ENCODE results near the gene LDB1. TPM values are rescaled to one million over a fixed set of nuclear protein-coding genes. Genes with fewer than 3 reads are reported as not detected.

LDB1 gene
- total RNA-seq, 2 experiments from 2014 or later, result 116 to 117 TPM

- POLR2A ChIA-PET, result no interaction called here
- peaks cover 91% of the 10 kb centered on the region for H3K36me3 Mint-ChIP-seq (ENCODE audit: low read depth)
Observed at GRCh38 chr10:102159831-102160230, 39.7 kb upstream of the LDB1 start.

DNA sequence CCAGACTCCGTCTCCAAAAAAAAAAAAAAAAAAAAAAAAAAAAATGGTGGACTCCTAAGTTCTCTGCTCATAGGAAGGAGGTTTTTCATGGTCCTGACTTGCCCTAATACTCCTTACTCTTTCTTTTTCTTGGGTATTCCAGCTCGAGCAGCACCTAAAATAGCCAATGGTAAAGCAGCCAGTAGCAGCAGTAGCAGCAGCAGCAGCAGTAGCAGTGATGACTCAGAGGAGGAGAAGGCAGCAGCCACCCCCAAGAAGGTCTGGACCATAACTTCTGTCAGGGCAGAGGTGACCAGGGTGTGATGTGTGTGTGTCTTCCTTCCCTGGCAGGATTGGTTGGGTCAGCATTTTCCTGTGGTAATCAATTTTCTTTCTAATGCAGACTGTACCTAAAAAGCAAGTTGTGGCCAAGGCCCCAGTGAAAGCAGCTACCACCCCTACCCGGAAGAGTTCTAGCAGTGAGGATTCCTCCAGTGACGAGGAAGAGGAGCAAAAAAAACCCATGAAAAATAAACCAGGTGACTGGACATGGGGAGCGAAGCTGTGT lies 39.0 kb upstream of the LDB1 start:
- H3K27me3 ChIP-seq (ENCODE audit: control insufficient read depth in 1 of 2, insufficient read depth in 2 of 2, low read length in 2 of 2), result no peaks in the 10 kb centered on the region
- H3K27ac ChIP-seq (ENCODE audit: low read depth in 1 of 2, low read length in 2 of 2), result no peak overlapping the region
- ChIA-PET CTCF (interaction anchor here (0.7 to 3.8 kb wide), 2 partner anchors 10 to 27 kb away, joined by 4 to 13 read pairs; no protein-coding TSS in a partner anchor), POLR2A (no interaction called here)
- no peaks in the 10 kb centered on the region for H3K27me3 Mint-ChIP-seq
- H3K4me1 Mint-ChIP-seq (ENCODE audit: low read depth), result peaks cover 26% of the 10 kb centered on the region
- peaks cover 89% of the 10 kb centered on the region for H3K36me3 Mint-ChIP-seq (ENCODE audit: low read depth)
- ATAC-seq (ENCODE audit: poor library complexity) (no peak), DNase-seq (no peak)
- TF ChIP-seq CTCF (IDR thresholded peaks at IDR 0.05), result no peak
- no peak overlapping the region for H3K27ac Mint-ChIP-seq
- H3K9me3 ChIP-seq (ENCODE audit: control insufficient read depth in 1 of 2, insufficient read depth in 1 of 2, low read length in 2 of 2), result no peaks in the 10 kb centered on the region
- H3K4me3 ChIP-seq (ENCODE audit: low read length), result no peak overlapping the region
- no peak overlapping the region for H3K4me3 Mint-ChIP-seq
- peaks cover 19% of the 10 kb centered on the region for H3K4me1 ChIP-seq (ENCODE audit: insufficient read depth, low read length)
- intact Hi-C loops (cut with DNase I, micrococcal nuclease), result loop anchor here in 1 of 2 experiments (10.0 kb wide), 1 partner anchor 556 kb away; the partner anchor contains the start of genes ARL3 and SFXN2
- H3K36me3 ChIP-seq (ENCODE audit: insufficient read depth, low read length), result peaks cover 90% of the 10 kb centered on the region
- H3K9me3 Mint-ChIP-seq, result no peaks in the 10 kb centered on the region

More at GRCh38 chr10:102159831-102160230, 39.7 kb upstream of the LDB1 start:
- ATAC-seq (ENCODE audit: poor library complexity) (no peak), DNase-seq (no peak)
- no peaks in the 10 kb centered on the region for H3K9me3 ChIP-seq (ENCODE audit: control insufficient read depth in 1 of 2, insufficient read depth in 1 of 2, low read length in 2 of 2)
- CTCF ChIA-PET, result interaction anchor here (1.5 to 3.8 kb wide), 2 partner anchors 8 to 9 kb away, joined by 4 to 13 read pairs; partner anchors contain the start of gene NOLC1
- H3K4me1 Mint-ChIP-seq (ENCODE audit: low read depth), result peaks cover 19% of the 10 kb centered on the region
- H3K4me1 ChIP-seq (ENCODE audit: insufficient read depth, low read length), result peaks cover 11% of the 10 kb centered on the region
- no peak for TF ChIP-seq CTCF (IDR thresholded peaks at IDR 0.05)
- no peaks in the 10 kb centered on the region for H3K9me3 Mint-ChIP-seq
- intact Hi-C loops (cut with DNase I, micrococcal nuclease), result loop anchor here in 1 of 2 experiments (10.0 kb wide), 1 partner anchor 555 kb away; the partner anchor contains the start of genes ARL3 and SFXN2
- H3K27me3 Mint-ChIP-seq, result no peaks in the 10 kb centered on the region
- H3K36me3 ChIP-seq (ENCODE audit: insufficient read depth, low read length), result peaks cover 88% of the 10 kb centered on the region
- no peak overlapping the region for H3K4me3 ChIP-seq (ENCODE audit: low read length)
- no peak overlapping the region for H3K27ac Mint-ChIP-seq
- no peak overlapping the region for H3K27ac ChIP-seq (ENCODE audit: low read depth in 1 of 2, low read length in 2 of 2)
- no peak overlapping the region for H3K4me3 Mint-ChIP-seq
- H3K27me3 ChIP-seq (ENCODE audit: control insufficient read depth in 1 of 2, insufficient read depth in 2 of 2, low read length in 2 of 2), result no peaks in the 10 kb centered on the region

- no peaks in the 10 kb centered on the region for H3K9me3 ChIP-seq (ENCODE audit: control insufficient read depth in 1 of 2, insufficient read depth in 1 of 2, low read length in 2 of 2)
- intact Hi-C loops (cut with DNase I, micrococcal nuclease), result loop anchor here in 1 of 2 experiments (10.0 kb wide), 1 partner anchor 558 kb away; the partner anchor contains the start of genes ARL3 and SFXN2
- Mint-ChIP-seq H3K27me3 (no peaks in the 10 kb centered on the region), H3K36me3 (ENCODE audit: low read depth) (peaks cover 84% of the 10 kb centered on the region), H3K4me1 (ENCODE audit: low read depth) (peaks cover 41% of the 10 kb centered on the region), H3K4me3 (no peak overlapping the region), H3K27ac (no peak overlapping the region), H3K9me3 (no peaks in the 10 kb centered on the region)
- no peak for TF ChIP-seq CTCF (IDR thresholded peaks at IDR 0.05)
- H3K4me3 ChIP-seq (ENCODE audit: low read length), result no peak overlapping the region
- ATAC-seq (ENCODE audit: poor library complexity) (no peak), DNase-seq (no peak)
- no peaks in the 10 kb centered on the region for H3K27me3 ChIP-seq (ENCODE audit: control insufficient read depth in 1 of 2, insufficient read depth in 2 of 2, low read length in 2 of 2)
- ChIA-PET POLR2A (no interaction called here), CTCF (interaction anchor here (0.6 to 3.8 kb wide), 4 partner anchors 12 to 247 kb away, joined by 3 to 13 read pairs (median 4); no protein-coding TSS in a partner anchor)
- H3K4me1 ChIP-seq (ENCODE audit: insufficient read depth, low read length), result peaks cover 35% of the 10 kb centered on the region
- no peak overlapping the region for H3K27ac ChIP-seq (ENCODE audit: low read depth in 1 of 2, low read length in 2 of 2)
- H3K36me3 ChIP-seq (ENCODE audit: insufficient read depth, low read length), result peaks cover 71% of the 10 kb centered on the region
Observed at GRCh38 chr10:102157224-102157623, 37.1 kb upstream of the LDB1 start.
